ENCODE measurements around the gene PDZD8. TPM values are rescaled to one million over a fixed set of nuclear protein-coding genes. Genes with fewer than 3 reads are reported as not detected.

The PDZD8 gene
- total RNA-seq, 1 experiment from 2014 or later, result 13.6 TPM

GRCh38 chr10:117241541-117242462 is 133.4 kb downstream of the PDZD8 start:
- peaks cover 5% of the 10 kb centered on the region; the same call in 1 of the 2 replicates for H3K27me3 ChIP-seq (ENCODE audit: low read length)
- H3K9me3 ChIP-seq (ENCODE audit: low read length), result no peaks in the 10 kb centered on the region
- no peaks in the 10 kb centered on the region for H3K4me1 ChIP-seq (ENCODE audit: insufficient read depth, low read length)
- H3K79me2 ChIP-seq (ENCODE audit: low read length), result no peaks in the 10 kb centered on the region
- no peak for TF ChIP-seq EZH2 (IDR thresholded peaks at IDR 0.05; ENCODE audit: low read length, unreplicated experiment)
- no peak for TF ChIP-seq EZH2phosphoT487 (IDR thresholded peaks at IDR 0.05; ENCODE audit: borderline replicate concordance, low read length)
- TF ChIP-seq CTCF (conservative IDR thresholded peaks at IDR 0.05; ENCODE audit: low read depth, low read length), result no peak
- H3K27ac ChIP-seq (ENCODE audit: low read length), result no peak overlapping the region
- no peaks in the 10 kb centered on the region for H3K9me2 ChIP-seq (replicated peaks; ENCODE audit: low read length)
- ATAC-seq (peak; percentile 80), DNase-seq (no peak)
- H3K4me2 ChIP-seq (ENCODE audit: low read length), result peak overlapping the region; percentile 73
- H3F3A ChIP-seq (ENCODE audit: low read length, unreplicated experiment), result no peaks in the 10 kb centered on the region
- ChIA-PET CTCF (interaction anchor here (0.7 to 1.0 kb wide), 2 partner anchors 78 to 92 kb away, joined by 3 read pairs; no protein-coding TSS in a partner anchor), POLR2A (ENCODE audit: unreplicated experiment) (no interaction called here)
- H3K36me3 ChIP-seq (ENCODE audit: low read depth, low read length), result no peaks in the 10 kb centered on the region
- H3K4me3 ChIP-seq (ENCODE audit: low read length), result peak overlapping the region; percentile 55
- intact Hi-C loops (cut with micrococcal nuclease), result no loop called here
- no peaks in the 10 kb centered on the region for H4K20me1 ChIP-seq (ENCODE audit: low read length)
- BruUV-seq (replicated peaks), result no TSS peak
- no peak overlapping the region for H3K9ac ChIP-seq (ENCODE audit: low read length)
- H2AFZ ChIP-seq (ENCODE audit: low read length), result peak overlapping the region; percentile 48; the same call in 1 of the 2 replicates

- no peak for ATAC-seq
These were observed 134.4 kb downstream of the PDZD8 start, which contains the start of gene SLC18A2 for GRCh38 chr10:117240621-117241529. Gene SLC18A2 (plus strand): TSS chr10:117241114. CDS start chr10:117241694, 580 bp downstream.

More at GRCh38 chr10:117240621-117241529, 134.4 kb downstream of the PDZD8 start, which contains the start of gene SLC18A2:
- peak within 1 kb of the TSS; percentile 48; the same call in 1 of the 2 replicates for H2AFZ ChIP-seq (ENCODE audit: low read length)
- no peaks in the 10 kb centered on the region for H3K9me2 ChIP-seq (replicated peaks; ENCODE audit: low read length)
- TF ChIP-seq CTCF (conservative IDR thresholded peaks at IDR 0.05; ENCODE audit: low read depth, low read length), result no peak
- TF ChIP-seq EZH2 (IDR thresholded peaks at IDR 0.05; ENCODE audit: low read length, unreplicated experiment), result no peak
- TF ChIP-seq EZH2phosphoT487 (IDR thresholded peaks at IDR 0.05; ENCODE audit: borderline replicate concordance, low read length), result no peak
- H3F3A ChIP-seq (ENCODE audit: low read length, unreplicated experiment), result no peaks in the 10 kb centered on the region
- POLR2A ChIA-PET (ENCODE audit: unreplicated experiment), result no interaction called here
- no TSS peak for BruUV-seq (replicated peaks)
- H3K9me3 ChIP-seq (ENCODE audit: low read length), result no peaks in the 10 kb centered on the region
- no peaks in the 10 kb centered on the region for H3K79me2 ChIP-seq (ENCODE audit: low read length)
- no peak within 1 kb of the TSS for H3K27ac ChIP-seq (ENCODE audit: low read length)
- no peak within 1 kb of the TSS for H3K9ac ChIP-seq (ENCODE audit: low read length)
- peak within 1 kb of the TSS; percentile 55 for H3K4me3 ChIP-seq (ENCODE audit: low read length)
- H3K27me3 ChIP-seq (ENCODE audit: low read length), result peaks cover 5% of the 10 kb centered on the region; the same call in 1 of the 2 replicates
- DNase-seq, result no peak
- intact Hi-C loops (cut with micrococcal nuclease), result no loop called here
- no peaks in the 10 kb centered on the region for H3K4me1 ChIP-seq (ENCODE audit: insufficient read depth, low read length)
- CTCF ChIA-PET, result interaction anchor here (0.7 to 1.0 kb wide), 2 partner anchors 79 to 91 kb away, joined by 3 read pairs; no protein-coding TSS in a partner anchor
- no peaks in the 10 kb centered on the region for H3K36me3 ChIP-seq (ENCODE audit: low read depth, low read length)
- peak within 1 kb of the TSS; percentile 73 for H3K4me2 ChIP-seq (ENCODE audit: low read length)
- no peaks in the 10 kb centered on the region for H4K20me1 ChIP-seq (ENCODE audit: low read length)
